HEK293 (cell line): ENCODE measurements around the gene ECD.

Experiments used
- CTCF ChIA-PET: fragments of 350-600 bp; formaldehyde crosslinking; extraction: SDS; loops from one replicate; lab custom pipeline; 2021; ENCODE audit warnings: antibody characterized with exemption; lab: Yijun Ruan, JAX
- POLR2A ChIA-PET: fragments of 300-600 bp; formaldehyde crosslinking; extraction: SDS; loops from one replicate; lab custom pipeline; 2020; ENCODE audit warnings: antibody characterized with exemption, inconsistent platforms; lab: Yijun Ruan, JAX
- H3K27ac ChIP-seq: fragments of 200-500 bp; sonication (Bioruptor generic); 2 replicates; pipeline ENCODE4 v1.5.1; 2014; ENCODE audit warnings: low read depth, low read length, control low read depth, inconsistent platforms; ENCODE audit errors: extremely low read depth
- H3K36me3 ChIP-seq, 2 experiments: fragments of 200-500 bp in 1 of 2; sonication (Bioruptor generic) in 1 of 2; 1 replicate in 1 of 2; 2 replicates in 1 of 2; pipeline ENCODE4 v1.5.1; 2014 to 2017; ENCODE audit warnings: inconsistent platforms in 2 of 2, low read length in 2 of 2; ENCODE audit not compliant: control insufficient read depth in 2 of 2, insufficient read depth in 1 of 2
- H3K4me1 ChIP-seq: fragments of 200-500 bp; sonication (Bioruptor generic); 2 replicates; pipeline ENCODE4 v1.5.1; 2014; ENCODE audit warnings: mild to moderate bottlenecking, low read length, inconsistent platforms; ENCODE audit not compliant: control insufficient read depth, insufficient read depth
- H3K4me3 ChIP-seq: 2 replicates; pipeline ENCODE4 v1.5.1; 2011; ENCODE audit warnings: low read depth, mild to moderate bottlenecking, control low read depth, low read length, moderate library complexity
- H3K9me3 ChIP-seq: fragments of 200-500 bp; sonication (Bioruptor generic); 2 replicates; pipeline ENCODE4 v1.5.1; 2014; ENCODE audit warnings: low read depth, low read length, inconsistent platforms; ENCODE audit not compliant: control insufficient read depth, insufficient read depth
- GLI4 ChIP-seq: fragments of 450-650 bp; formaldehyde crosslinking; IDR thresholded peaks from 2 replicates; pipeline ENCODE4 v1.5.1; 2016; ENCODE audit warnings: missing biosample characterization, missing genetic modification characterization
- HOXC10 ChIP-seq: sonication (generic); formaldehyde crosslinking; IDR thresholded peaks from 2 replicates; pipeline ENCODE4 v1.8.1; 2023; ENCODE audit warnings: mild to moderate bottlenecking, missing genetic modification reagents
- IKZF3 ChIP-seq: fragments of 450-650 bp; IDR thresholded peaks from 2 replicates; pipeline ENCODE4 v1.5.0; 2018; ENCODE audit warnings: missing biosample characterization, mild to moderate bottlenecking, missing genetic modification characterization, moderate library complexity
- INSM2 ChIP-seq: fragments of 450-650 bp; formaldehyde crosslinking; IDR thresholded peaks from 2 replicates; pipeline ENCODE4 v1.5.1; 2016; ENCODE audit warnings: missing biosample characterization, missing genetic modification characterization
- PRDM10 ChIP-seq: fragments of 450-650 bp; formaldehyde crosslinking; IDR thresholded peaks from 2 replicates; pipeline ENCODE4 v1.5.1; 2016; ENCODE audit warnings: missing biosample characterization, missing genetic modification characterization
- PRDM4 ChIP-seq: fragments of 450-650 bp; formaldehyde crosslinking; IDR thresholded peaks from 2 replicates; pipeline ENCODE4 v1.5.1; 2017; ENCODE audit warnings: missing biosample characterization, missing genetic modification characterization
- SP3 ChIP-seq: fragments of 450-650 bp; formaldehyde crosslinking; IDR thresholded peaks from 2 replicates; pipeline ENCODE4 v1.5.1; 2016; ENCODE audit warnings: missing biosample characterization, missing genetic modification characterization
- ZBTB11 ChIP-seq: fragments of 450-650 bp; formaldehyde crosslinking; conservative IDR thresholded peaks from 2 replicates; pipeline ENCODE4 v1.5.1; 2016; ENCODE audit warnings: low read depth, missing biosample characterization, missing genetic modification characterization
- ZEB2 ChIP-seq: fragments of 450-650 bp; formaldehyde crosslinking; IDR thresholded peaks from 2 replicates; pipeline ENCODE4 v1.5.1; 2016; ENCODE audit warnings: missing biosample characterization, missing genetic modification characterization
- ZFHX2 ChIP-seq: fragments of 450-650 bp; formaldehyde crosslinking; conservative IDR thresholded peaks from 2 replicates; pipeline ENCODE4 v1.5.1; 2016; ENCODE audit warnings: missing biosample characterization, missing genetic modification characterization
- ZFP37 ChIP-seq: fragments of 450-650 bp; formaldehyde crosslinking; IDR thresholded peaks from 2 replicates; pipeline ENCODE4 v1.5.1; 2016; ENCODE audit warnings: missing biosample characterization, missing genetic modification characterization
- ZNF19 ChIP-seq: fragments of 450-650 bp; formaldehyde crosslinking; IDR thresholded peaks from 2 replicates; pipeline ENCODE4; 2016; ENCODE audit warnings: missing biosample characterization, missing genetic modification characterization, low read depth
- ZNF2 ChIP-seq: fragments of 450-650 bp; formaldehyde crosslinking; IDR thresholded peaks from 2 replicates; pipeline ENCODE4 v1.5.1; 2016; ENCODE audit warnings: missing biosample characterization, missing genetic modification characterization
- ZNF324 ChIP-seq: fragments of 450-650 bp; formaldehyde crosslinking; IDR thresholded peaks from 2 replicates; pipeline ENCODE4 v1.5.1; 2016; ENCODE audit warnings: missing biosample characterization, missing genetic modification characterization
- ZNF335 ChIP-seq: fragments of 450-650 bp; formaldehyde crosslinking; conservative IDR thresholded peaks from 2 replicates; pipeline ENCODE4 v1.5.1; 2016; ENCODE audit warnings: missing biosample characterization, missing genetic modification characterization
- ZNF521 ChIP-seq: fragments of 450-650 bp; formaldehyde crosslinking; IDR thresholded peaks from 2 replicates; pipeline ENCODE4 v1.5.1; 2017; ENCODE audit warnings: missing biosample characterization, mild to moderate bottlenecking, missing genetic modification characterization
- ZNF530 ChIP-seq: fragments of 450-650 bp; formaldehyde crosslinking; IDR thresholded peaks from 2 replicates; pipeline ENCODE4 v1.5.1; 2016; ENCODE audit warnings: low read depth, missing biosample characterization, missing genetic modification characterization
- ZNF664 ChIP-seq: fragments of 450-650 bp; formaldehyde crosslinking; IDR thresholded peaks from 2 replicates; pipeline ENCODE4 v1.5.1; 2016; ENCODE audit warnings: missing biosample characterization, missing genetic modification characterization
- ZNF670 ChIP-seq: fragments of 450-650 bp; formaldehyde crosslinking; IDR thresholded peaks from 2 replicates; pipeline ENCODE4 v1.5.1; 2016; ENCODE audit warnings: missing biosample characterization, missing genetic modification characterization, low read depth
- ZNF76 ChIP-seq: fragments of 450-650 bp; formaldehyde crosslinking; IDR thresholded peaks from 2 replicates; pipeline ENCODE4; 2016; ENCODE audit warnings: low read depth, missing biosample characterization, missing genetic modification characterization, borderline replicate concordance
- ZNF843 ChIP-seq: fragments of 450-650 bp; formaldehyde crosslinking; IDR thresholded peaks from 2 replicates; pipeline ENCODE4 v1.5.1; 2016; ENCODE audit warnings: missing biosample characterization, missing genetic modification characterization

ECD gene

GRCh38 chr10:73126343-73126742 lies 41.5 kb downstream of the ECD start:
- Histone ChIP-seq H3K4me1 (no peaks in the 10 kb centered on the region), H3K27ac (no peak overlapping the region), H3K9me3 (no peaks in the 10 kb centered on the region), H3K36me3 (peaks cover 35 to 64% of the 10 kb centered on the region in 2 experiments; a peak in 2 of 3 replicates), H3K4me3 (no peak overlapping the region)
- POLR2A ChIA-PET = no interaction called here
- CTCF ChIA-PET = no interaction called here
- no peak for TF ChIP-seq INSM2
- TF ChIP-seq ZNF335 (tag by site-specific recombination) = no peak
- TF ChIP-seq PRDM4 = no peak
- no peak for TF ChIP-seq ZNF670
- no peak for TF ChIP-seq ZFP37 (tag by site-specific recombination)
- TF ChIP-seq PRDM10 (tag by site-specific recombination) = peak; percentile 46; the same call in 1 of the 2 replicates

GRCh38 chr10:73119952-73120351 lies 47.9 kb downstream of the ECD start:
- CTCF ChIA-PET = no interaction called here

More at GRCh38 chr10:73119952-73120351, 47.9 kb downstream of the ECD start:
- POLR2A ChIA-PET = no interaction called here
- H3K27ac ChIP-seq = no peak overlapping the region
- no peak for TF ChIP-seq ZNF530 (tag by site-specific recombination)
- TF ChIP-seq ZNF324 = no peak
- no peak for TF ChIP-seq ZNF76
- no peak for TF ChIP-seq ZNF843 (tag by site-specific recombination)
- no peak for TF ChIP-seq IKZF3 (tag by site-specific recombination)
- TF ChIP-seq ZNF664 (tag by site-specific recombination) = no peak
- TF ChIP-seq ZFHX2 (tag by site-specific recombination) = no peak
- no peak for TF ChIP-seq HOXC10 (CRISPR knock-in tag)
- TF ChIP-seq ZEB2 (tag by site-specific recombination) = no peak
- no peak for TF ChIP-seq ZBTB11 (tag by site-specific recombination)
- no peak for TF ChIP-seq ZNF2
- TF ChIP-seq SP3 (tag by site-specific recombination) = no peak
- TF ChIP-seq ZNF521 = no peak
- no peak for TF ChIP-seq ZNF19 (tag by site-specific recombination)
- TF ChIP-seq GLI4 (tag by site-specific recombination) = no peak
- TF ChIP-seq, all 188 proteins: peak for 0
- Histone ChIP-seq H3K36me3 (peaks cover 10 to 22% of the 10 kb centered on the region in 2 experiments; a peak in 2 of 3 replicates), H3K4me1 (no peaks in the 10 kb centered on the region), H3K9me3 (no peaks in the 10 kb centered on the region), H3K4me3 (no peak overlapping the region)
